SH-SY5Y (cell line): ENCODE data around the gene N4BP2L1.

ENCODE experiments used
- GATA2 ChIP-seq: IDR thresholded peaks from 2 replicates; pipeline ENCODE4 v1.6.1; 2011; ENCODE audit warnings: mild to moderate bottlenecking, low read depth, low read length
- GATA3 ChIP-seq: IDR thresholded peaks from 2 replicates; pipeline ENCODE4 v1.6.1; 2011; ENCODE audit warnings: low read depth, mild to moderate bottlenecking, low read length, moderate library complexity

DNA sequence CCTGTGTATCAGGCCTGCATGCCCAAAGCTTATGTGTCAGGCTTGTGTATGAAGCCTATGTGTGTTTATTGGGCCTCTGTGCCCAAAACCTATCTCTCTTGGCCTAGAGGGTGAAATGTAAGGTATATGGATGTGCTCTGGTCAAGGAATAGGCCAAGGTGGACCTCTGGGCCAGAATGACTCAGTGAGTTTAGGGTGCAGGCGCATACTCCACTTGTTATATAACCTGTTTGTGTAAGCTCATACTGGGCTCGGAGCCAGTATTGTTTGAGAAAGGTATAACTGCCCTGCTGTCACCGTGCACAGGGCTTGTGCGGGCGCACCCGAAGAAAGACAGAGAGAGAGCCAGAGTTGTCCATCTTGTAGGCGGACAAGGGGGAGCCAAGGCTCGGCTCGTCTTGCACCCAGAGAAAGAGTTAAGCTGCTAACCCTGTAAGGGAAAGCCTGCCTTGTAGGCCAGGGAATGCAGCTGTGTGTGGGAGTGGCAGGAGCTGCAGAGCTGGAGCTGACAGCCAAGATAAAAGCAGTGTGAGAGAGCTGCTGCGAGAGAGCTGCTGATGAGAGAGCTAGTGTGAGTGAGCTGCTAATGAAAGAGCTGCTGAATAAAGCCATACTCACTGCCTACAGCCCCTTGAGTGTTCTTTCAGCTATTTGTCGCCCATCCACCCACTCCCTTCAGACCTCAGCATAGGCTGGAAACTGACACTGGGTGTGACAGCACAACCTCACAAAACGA, 43.4 kb upstream of the N4BP2L1 start:
- no peak for TF ChIP-seq GATA2
- TF ChIP-seq GATA3, result no peak
